ENCODE data around the gene FOXL3. TPM values are rescaled to one million over a fixed set of nuclear protein-coding genes. Genes with fewer than 3 reads are reported as not detected.

Gene FOXL3
- total RNA-seq, 4 donors from 2014 or later, result not detected

- Histone ChIP-seq H3K9me3 (no peaks in the 10 kb centered on the region), H3K27ac (no peak overlapping the region), H3K4me1 (no peaks in the 10 kb centered on the region), H3K27me3 (no peaks in the 10 kb centered on the region), H3K4me3 (no peak overlapping the region), H3K36me3 (no peaks in the 10 kb centered on the region)
- DNase-seq, result no peak
- intact Hi-C loops (cut with DNase I; ENCODE audit: low total_unique reads), result no loop called here
- TF ChIP-seq POLR2A (IDR thresholded peaks at IDR 0.05) (no peak), CTCF (IDR thresholded peaks at IDR 0.05) (no peak)
Measured at GRCh38 chr7:314853-315252, 24.9 kb downstream of the FOXL3 start.

GRCh38 chr7:315516-316265, 25.7 kb downstream of the FOXL3 start:
- Histone ChIP-seq H3K9me3 (no peaks in the 10 kb centered on the region), H3K36me3 (no peaks in the 10 kb centered on the region), H3K27me3 (no peaks in the 10 kb centered on the region), H3K27ac (no peak overlapping the region), H3K4me1 (no peaks in the 10 kb centered on the region), H3K4me3 (no peak overlapping the region)
- no peak for TF ChIP-seq CTCF (IDR thresholded peaks at IDR 0.05)
- no peak for TF ChIP-seq POLR2A (IDR thresholded peaks at IDR 0.05)
- DNase-seq, result no peak
- intact Hi-C loops (cut with DNase I; ENCODE audit: low total_unique reads), result no loop called here

GRCh38 chr7:317643-318405, 27.9 kb downstream of the FOXL3 start:
- Histone ChIP-seq H3K27ac (no peak overlapping the region), H3K9me3 (no peaks in the 10 kb centered on the region), H3K4me3 (no peak overlapping the region), H3K36me3 (no peaks in the 10 kb centered on the region), H3K27me3 (no peaks in the 10 kb centered on the region), H3K4me1 (no peaks in the 10 kb centered on the region)
- TF ChIP-seq POLR2A (IDR thresholded peaks at IDR 0.05), result no peak
- no peak for TF ChIP-seq CTCF (IDR thresholded peaks at IDR 0.05)
- intact Hi-C loops (cut with DNase I; ENCODE audit: low total_unique reads), result no loop called here
- no peak for DNase-seq

GRCh38 chr7:318476-318875, 28.5 kb downstream of the FOXL3 start:
- intact Hi-C loops (cut with DNase I; ENCODE audit: low total_unique reads), result no loop called here
- DNase-seq, result no peak

More at GRCh38 chr7:318476-318875, 28.5 kb downstream of the FOXL3 start:
- H3K4me3 ChIP-seq, result no peak overlapping the region
- no peak overlapping the region for H3K27ac ChIP-seq
- no peaks in the 10 kb centered on the region for H3K27me3 ChIP-seq
- no peaks in the 10 kb centered on the region for H3K4me1 ChIP-seq
- no peaks in the 10 kb centered on the region for H3K9me3 ChIP-seq
- no peaks in the 10 kb centered on the region for H3K36me3 ChIP-seq
- TF ChIP-seq POLR2A (IDR thresholded peaks at IDR 0.05) (no peak), CTCF (IDR thresholded peaks at IDR 0.05) (no peak)

Measured in uterus (tissue), 4 donors.